Activated CD8-positive, alpha-beta memory T cell treated with anti-CD3 and anti-CD28 coated beads, Interleukin-2, amount 50 U/mL, for 24 hours (primary cell): Measurements from ENCODE around the gene ZNF524.

Experiments
- DNase-seq: peaks from one replicate; pipeline ENCODE4 v3.0.0-alpha.2; 2020; ENCODE audit errors: extremely low read depth

The ZNF524 gene

DNA sequence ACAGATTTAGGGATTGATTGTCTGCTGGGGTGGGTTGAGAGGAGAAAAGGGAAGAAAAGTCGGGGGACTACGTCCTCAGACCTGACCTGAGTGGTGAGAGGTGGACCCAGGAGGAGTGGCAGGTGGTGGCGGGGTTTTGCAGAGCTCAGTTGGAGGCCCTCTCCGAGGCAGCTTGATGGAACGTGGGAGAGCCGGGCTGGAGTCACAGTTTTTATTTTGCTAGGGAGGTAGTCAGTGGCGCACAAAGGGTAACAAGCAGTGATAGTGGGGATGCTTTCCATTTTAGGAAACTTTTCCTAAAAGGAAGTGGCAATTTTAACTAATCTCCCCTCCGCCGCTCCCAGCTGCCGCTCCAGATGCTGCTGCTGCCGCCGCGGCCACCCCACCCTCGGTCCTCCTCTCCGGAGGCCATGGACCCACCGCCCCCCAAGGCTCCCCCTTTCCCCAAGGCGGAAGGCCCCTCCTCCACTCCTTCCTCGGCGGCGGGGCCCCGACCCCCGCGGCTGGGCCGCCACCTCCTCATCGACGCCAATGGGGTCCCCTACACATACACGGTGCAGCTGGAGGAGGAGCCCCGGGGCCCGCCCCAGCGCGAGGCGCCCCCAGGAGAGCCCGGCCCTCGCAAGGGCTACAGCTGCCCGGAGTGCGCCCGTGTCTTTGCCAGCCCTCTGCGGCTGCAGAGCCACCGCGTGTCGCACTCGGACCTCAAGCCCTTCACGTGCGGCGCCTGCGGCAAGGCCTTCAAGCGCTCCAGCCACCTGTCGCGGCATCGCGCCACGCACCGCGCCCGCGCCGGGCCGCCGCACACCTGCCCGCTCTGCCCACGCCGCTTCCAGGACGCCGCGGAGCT lies 42.3 kb downstream of the ZNF524 start:
- no peak for DNase-seq

DNA sequence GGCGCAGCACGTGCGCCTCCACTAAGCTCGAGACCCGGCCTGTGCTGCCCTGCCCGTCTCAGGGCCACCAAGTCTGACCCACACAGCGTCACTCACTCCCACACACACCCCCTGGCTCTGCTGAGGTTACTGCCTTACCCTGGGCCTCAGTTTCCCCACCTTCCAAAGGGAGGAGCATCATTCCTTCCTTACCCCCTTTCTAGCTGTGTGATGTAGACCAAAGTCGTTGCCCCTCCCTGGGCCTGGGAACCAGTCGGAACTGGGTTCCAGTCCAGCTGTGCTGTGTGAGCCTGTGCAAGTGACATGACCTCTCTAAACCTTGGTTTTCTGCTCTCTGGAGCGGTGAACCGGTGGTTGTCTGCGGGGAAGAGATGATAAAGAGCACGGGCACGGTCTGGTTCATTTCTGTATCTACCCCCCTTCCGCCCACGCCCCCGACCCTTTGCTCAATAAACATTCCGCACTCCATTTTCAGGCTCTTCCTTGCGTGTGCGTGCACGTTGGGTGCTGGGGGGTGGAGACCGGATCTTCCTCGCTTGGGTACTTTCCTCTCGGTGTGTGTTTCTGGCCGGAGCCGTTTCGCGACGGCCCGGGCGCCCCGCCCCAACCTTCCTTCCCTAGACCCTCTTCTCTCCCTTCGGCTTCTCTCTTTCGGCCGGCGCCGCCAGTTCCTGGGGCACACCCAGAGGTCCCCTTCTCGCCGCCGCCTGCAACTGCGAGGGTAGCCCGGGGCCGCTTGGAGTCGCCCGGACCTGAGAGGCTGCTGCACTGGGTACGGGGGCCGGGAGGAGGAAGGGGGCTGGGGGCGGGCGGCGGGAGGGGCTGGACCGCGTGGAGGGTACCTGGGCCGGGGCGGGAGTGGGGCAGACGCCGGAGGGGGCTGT lies 43.2 kb downstream of the ZNF524 start, which contains the start of gene ZNF581:
TSS of gene ZNF581 (plus strand) at position 647 of the 884 bp plus-strand sequence. CDS start 923 bp downstream, outside the sequence.
- DNase-seq: no peak

DNA sequence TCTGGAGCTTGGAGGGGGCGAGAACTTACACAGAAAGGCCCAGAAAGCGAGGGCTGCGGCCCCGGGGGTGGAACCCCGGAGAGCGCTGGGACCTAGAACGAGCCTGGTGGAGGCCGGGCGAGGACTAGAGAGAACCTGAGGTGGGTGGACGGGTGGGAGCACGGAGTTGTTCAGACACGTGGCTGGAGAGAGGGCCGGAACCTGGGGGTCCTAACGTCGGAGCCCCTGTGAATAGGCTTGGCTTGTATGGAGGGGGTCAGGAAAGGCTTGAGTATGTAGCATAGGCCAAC lies 43.7 kb downstream of the ZNF524 start:
- DNase-seq: no peak

DNA sequence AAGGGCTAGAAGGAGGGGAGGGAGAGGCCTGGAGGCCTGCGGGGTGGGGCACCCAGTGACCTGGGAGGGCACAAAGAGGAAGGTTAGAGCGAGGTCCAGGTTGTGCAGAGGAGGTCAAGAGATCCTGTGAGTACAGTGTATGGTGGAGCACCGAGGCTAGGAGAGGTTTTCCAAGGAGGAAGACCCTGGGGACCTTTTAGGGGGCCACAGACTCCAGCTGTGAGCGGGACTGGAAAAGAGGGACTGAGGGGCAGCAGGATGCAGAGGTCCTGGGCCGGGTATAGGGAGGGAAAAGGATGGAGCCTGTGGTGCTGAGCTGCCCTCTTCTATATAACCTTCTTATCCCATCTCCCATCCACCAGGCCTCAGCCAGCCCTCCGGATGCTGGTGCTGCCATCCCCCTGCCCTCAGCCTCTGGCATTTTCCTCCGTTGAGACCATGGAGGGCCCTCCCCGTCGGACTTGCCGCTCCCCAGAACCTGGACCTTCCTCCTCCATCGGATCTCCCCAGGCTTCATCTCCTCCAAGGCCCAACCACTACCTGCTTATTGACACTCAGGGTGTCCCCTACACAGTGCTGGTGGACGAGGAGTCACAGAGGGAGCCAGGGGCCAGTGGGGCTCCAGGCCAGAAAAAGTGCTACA lies 44.2 kb downstream of the ZNF524 start:
- no peak for DNase-seq

DNA sequence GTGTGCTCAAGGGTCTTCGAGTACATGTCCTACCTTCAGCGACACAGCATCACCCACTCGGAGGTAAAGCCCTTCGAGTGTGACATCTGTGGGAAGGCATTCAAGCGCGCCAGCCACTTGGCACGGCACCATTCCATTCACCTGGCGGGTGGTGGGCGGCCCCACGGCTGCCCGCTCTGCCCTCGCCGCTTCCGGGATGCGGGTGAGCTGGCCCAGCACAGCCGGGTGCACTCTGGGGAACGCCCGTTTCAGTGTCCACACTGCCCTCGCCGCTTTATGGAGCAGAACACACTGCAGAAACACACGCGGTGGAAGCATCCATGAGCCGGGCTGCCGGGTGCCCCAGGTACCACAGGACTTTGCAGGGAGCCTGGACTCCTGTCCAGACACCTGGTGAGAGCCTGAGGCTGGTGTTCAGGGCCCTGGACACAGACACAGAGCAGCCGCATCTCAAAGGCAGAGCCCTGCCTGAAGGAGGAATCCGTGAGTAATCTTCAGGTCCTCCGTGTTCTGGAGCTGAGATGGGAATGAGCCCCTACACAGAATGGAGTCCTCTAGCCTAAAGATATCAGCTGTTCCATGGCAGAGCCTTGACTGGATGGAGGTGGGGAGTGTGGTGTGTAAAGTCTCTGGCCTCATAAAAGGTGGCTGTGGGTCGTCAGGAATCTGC lies 44.9 kb downstream of the ZNF524 start:
- no peak for DNase-seq

DNA sequence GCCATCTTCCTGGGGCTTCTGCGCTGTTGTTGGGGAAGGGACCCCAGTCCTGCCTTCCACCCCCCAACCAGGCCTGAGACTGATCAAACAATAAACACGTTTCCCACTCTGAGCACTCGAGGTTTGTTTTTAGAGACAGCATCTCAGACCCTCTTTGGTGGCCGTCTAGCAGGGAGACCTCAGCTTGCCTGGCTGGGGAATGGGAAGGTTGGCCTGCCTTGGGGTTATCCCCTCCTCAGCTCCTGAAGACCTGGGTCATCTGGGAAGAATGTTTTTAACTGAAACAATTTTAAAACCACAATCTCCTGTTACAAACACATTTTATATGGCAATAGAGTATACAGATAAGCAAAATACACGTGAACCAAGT lies 45.4 kb downstream of the ZNF524 start:
- no peak for DNase-seq

DNA sequence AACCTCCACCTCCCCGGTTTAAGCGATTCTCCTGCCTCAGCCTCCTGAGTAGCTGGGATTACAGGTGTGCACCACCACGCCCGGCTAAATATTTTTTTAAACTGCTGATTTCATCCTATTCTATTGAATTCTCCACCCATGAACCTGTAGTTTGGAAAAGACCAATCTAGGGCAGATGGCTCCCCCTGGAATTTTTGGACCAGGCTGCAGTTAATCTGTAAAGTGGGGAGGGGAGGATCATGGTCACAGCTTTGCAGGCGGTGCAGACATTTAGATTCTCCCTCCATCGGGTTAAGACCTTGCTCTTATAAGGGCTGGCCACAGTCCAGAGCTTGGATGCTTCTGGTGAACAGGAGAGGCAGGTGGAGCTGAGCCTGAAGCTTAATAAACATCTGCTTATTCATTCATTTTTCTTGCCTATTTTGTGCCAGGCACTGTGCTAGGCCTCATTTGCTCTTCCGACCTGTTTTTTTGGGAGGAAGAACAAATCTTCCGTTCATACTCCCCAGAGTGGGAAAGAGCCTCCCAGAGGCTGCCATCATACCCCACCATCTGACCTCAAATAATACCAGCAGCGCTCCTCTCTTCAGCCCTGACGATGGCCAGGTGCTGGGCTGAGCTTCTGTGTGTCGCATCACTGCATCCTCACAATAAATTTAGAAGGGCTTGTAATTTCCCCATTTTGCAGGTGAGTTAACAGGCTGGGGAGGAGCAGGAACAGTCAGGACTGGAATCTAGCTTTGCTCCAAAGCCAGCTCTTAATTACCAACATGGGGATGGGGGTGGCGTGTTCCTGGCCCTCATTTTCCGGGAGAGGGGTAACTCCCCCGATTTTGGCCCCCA lies 47.0 kb downstream of the ZNF524 start:
- no peak for DNase-seq

DNA sequence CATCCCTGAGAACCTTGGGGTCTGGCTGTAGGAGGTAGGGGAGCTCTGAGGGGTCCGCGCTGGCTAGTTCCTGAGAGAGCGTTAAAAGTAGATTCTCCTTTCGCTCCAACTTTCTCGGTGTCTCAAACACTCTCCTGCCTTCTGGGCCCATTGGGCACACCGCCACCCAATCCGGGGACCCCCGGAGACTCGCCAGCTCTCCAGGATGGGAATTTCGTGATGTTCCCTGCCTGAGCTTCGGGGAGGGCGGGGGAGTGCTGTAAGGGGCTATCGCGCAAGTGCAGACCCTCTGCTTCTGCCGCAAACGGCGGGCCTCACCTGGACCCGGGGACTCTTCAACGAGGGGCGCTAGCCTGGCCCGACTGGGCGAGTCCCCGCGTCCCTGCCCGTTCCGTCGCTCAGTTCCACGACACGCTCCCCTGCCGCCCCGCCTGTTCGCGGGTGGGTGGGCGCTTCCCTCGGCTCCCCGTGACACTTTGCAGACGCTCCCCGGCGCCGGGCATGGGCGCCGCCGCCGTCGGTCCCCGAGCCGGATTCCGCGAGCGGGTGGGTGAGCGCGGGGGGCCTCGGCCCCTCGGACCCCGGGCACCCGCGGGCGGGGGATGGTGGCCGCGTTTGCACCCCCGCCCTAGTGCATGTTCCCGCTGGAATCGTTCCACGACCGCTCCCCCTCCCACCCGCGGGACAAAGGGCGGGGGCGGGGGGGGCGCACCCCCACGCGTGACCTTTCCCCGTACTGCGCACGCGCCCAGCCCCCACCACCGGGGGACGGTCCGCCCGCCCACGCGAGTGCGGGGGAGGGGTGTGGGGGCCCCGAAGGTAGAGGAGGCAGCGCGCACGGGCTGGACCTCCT lies 47.9 kb downstream of the ZNF524 start, which contains the start of gene CCDC106:
TSS of gene CCDC106 (plus strand) at position 481 of the 853 bp plus-strand sequence. CDS start 835 bp downstream, outside the sequence.
- no peak for DNase-seq

DNA sequence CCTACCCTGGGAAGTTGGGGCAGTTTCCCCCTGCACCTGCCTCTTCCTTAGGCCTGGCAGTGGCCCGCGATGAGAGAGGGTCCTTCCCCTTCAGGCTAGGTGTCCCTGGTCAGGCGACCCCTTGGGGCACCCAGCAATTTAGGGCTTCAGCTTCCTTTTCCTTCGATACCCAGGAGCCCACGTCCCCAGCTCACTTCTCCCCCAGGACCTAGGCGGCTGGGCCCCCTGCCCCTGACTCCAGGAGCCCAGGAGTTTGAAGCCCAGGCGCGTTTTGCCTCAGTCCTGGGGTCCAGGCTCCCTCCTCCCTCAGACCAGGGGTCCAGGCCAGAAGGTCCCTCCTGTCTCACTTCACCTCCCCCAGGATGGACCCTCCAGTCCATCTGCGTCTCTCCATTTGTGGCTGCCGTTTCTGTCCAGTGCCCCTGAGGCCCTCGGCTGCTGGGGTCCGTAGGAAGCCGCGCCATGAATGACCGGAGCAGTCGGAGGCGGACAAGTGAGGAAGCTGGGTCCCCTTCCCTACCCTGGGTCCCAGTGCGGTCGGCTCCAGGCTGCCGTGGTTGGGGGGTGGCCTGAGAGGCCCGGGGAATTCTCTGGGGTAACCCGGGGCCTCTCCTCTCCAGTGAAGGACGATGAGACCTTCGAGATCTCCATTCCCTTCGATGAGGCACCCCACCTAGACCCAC lies 48.6 kb downstream of the ZNF524 start:
- DNase-seq: no peak

DNA sequence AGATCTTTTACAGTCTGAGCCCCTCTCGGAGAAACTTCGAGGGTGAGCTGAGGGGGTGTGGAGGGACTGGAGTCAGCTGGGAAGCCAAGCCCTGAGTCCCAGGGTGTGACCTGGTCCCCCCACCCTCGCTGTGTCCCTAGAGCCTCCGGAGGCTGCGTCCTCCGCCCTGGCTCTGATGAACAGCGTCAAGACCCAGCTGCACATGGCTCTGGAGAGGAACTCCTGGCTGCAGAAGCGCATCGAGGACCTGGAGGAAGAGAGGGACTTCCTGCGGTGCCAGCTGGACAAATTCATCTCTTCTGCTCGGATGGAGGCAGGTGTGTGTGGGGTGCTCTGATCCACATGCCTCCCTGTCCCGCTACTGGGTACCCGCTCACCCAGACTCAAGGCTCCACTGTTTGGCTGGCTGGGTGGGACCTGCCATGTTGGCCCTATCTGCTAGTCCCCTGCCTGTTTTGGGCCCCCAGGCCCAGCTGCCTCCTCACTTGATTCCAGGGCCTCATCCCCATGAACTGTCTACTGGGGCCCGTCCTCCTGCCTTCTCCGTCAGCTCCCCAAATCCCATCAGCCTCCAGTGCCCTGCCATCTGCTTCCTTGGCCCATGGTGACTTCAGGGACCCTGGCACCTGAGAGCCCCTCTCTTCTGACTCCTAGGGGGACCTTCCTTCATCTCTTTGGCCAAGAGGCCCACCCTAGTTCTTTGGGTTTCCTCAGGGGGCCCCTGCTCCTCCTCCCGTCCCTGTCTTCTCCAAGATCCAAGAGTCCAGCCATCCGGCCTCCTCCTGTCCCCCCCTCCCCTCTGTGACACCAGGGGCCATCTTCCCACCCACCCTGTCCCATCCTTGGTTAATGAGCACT lies 49.4 kb downstream of the ZNF524 start:
- no peak for DNase-seq

DNA sequence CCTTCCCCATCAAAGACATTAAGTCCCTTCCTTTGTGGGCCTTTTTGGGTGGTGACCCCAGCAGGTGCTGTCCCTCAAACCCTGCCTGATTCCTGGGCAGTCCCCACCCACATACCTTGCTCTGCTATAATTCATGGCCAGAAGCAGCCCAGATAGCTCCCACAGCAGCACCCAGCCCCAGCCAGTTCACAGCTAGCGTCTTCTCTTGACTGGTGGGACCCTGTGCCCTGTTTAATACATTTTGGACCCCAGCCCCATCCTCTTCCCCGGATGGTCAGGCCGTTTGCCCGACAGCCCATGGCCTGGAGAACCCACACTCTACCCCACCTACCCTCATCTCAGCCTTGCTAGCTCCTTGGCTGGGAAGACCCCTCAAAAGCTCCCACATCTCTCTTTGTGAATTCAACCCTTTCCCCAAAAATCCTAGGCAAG lies 50.1 kb downstream of the ZNF524 start:
- no peak for DNase-seq

DNA sequence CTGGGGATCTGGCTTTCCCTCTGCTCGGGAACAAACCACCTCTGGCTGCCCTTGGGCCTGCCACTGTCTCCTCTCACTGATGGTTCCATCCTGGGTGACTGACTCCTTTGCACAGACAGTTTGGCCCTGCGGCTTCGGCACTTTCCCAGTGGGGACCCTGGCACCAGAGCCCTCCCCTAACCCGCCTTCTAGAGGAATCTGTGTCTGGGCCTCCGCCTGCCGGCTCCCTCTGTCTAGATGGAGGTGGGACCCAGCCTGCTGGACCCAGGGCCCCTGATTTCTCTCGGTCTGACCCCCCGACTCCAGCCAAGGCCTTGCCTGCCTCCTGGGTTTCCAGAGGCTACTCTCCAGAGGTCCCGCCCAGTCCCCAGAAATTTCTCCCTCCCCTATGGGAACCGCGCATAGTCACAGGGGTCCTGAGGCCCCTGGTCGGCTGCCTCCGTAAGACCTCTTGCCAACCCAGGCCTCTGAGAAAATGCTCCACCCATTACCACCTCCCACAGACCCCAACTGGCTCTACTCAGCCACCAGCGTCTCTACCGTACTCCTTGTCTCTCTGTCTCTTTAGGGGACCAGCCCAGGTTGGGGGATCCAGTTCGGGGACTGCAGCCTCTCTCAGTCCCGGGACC lies 50.6 kb downstream of the ZNF524 start:
- no peak for DNase-seq

DNA sequence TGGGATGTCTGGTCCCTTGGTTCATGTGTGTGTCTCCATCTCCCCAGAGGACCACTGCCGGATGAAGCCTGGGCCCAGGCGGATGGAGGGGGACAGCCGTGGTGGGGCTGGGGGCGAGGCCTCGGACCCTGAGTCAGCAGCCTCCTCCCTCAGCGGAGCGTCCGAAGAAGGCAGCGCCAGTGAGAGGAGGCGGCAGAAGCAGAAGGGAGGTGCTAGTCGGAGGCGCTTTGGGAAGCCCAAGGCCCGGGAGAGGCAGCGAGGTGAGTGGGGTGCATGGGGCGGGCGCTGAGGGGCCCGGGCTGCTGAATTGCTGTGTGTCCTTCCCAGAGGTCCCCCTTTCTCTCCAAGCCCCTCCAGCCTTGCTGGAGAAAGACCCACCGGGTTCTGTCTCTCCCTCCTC lies 51.1 kb downstream of the ZNF524 start:
- no peak for DNase-seq

DNA sequence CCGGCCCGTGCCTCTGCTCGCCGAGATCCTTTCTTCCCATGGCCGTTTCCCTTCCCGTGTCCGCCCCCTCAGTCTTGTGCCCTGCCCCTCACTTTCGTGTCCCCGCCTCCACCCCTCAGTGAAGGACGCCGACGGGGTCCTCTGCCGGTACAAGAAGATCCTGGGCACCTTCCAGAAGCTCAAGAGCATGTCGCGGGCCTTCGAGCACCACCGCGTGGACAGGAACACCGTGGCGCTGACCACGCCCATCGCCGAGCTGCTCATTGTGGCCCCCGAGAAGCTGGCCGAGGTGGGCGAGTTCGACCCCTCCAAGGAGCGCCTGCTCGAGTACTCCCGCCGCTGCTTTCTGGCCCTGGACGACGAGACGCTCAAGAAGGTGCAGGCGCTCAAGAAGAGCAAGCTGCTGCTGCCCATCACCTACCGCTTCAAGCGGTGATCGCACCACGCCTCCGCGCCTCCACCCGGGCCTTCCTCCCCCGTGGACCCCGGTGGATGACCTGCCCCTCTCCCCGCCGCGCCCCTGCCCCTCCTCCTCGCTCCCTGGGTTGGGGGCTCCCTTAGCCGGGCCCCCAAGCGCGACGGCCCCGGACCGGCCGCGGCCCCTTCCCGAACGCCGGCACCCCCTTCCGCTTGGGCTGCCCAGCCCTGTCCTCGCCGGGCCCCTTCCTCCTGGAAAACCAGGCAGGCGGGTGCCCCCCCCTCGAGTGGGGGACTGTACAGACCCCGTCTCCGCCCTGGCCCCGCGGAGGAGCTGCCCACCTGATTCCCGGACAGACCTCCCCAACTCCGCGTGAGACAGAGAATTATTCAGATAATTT lies 52.4 kb downstream of the ZNF524 start:
- no peak for DNase-seq
